HEK293 (cell line): ENCODE measurements around the gene TM9SF1.
A peak's percentile ranks its signal among the peaks of the same experiment; 100 is the strongest.

Experiments
- CTCF ChIA-PET: fragments of 350-600 bp; formaldehyde crosslinking; extraction: SDS; loops from one replicate; lab custom pipeline; 2021; ENCODE audit warnings: antibody characterized with exemption; lab: Yijun Ruan, JAX
- POLR2A ChIA-PET: fragments of 300-600 bp; formaldehyde crosslinking; extraction: SDS; loops from one replicate; lab custom pipeline; 2020; ENCODE audit warnings: antibody characterized with exemption, inconsistent platforms; lab: Yijun Ruan, JAX
- H3K27ac ChIP-seq: fragments of 200-500 bp; sonication (Bioruptor generic); 2 replicates; pipeline ENCODE4 v1.5.1; 2014; ENCODE audit warnings: low read depth, low read length, control low read depth, inconsistent platforms; ENCODE audit errors: extremely low read depth
- H3K36me3 ChIP-seq, 2 experiments: fragments of 200-500 bp in 1 of 2; sonication (Bioruptor generic) in 1 of 2; 1 replicate in 1 of 2; 2 replicates in 1 of 2; pipeline ENCODE4 v1.5.1; 2014 to 2017; ENCODE audit warnings: inconsistent platforms in 2 of 2, low read length in 2 of 2; ENCODE audit not compliant: control insufficient read depth in 2 of 2, insufficient read depth in 1 of 2
- H3K4me1 ChIP-seq: fragments of 200-500 bp; sonication (Bioruptor generic); 2 replicates; pipeline ENCODE4 v1.5.1; 2014; ENCODE audit warnings: mild to moderate bottlenecking, low read length, inconsistent platforms; ENCODE audit not compliant: control insufficient read depth, insufficient read depth
- H3K4me3 ChIP-seq: 2 replicates; pipeline ENCODE4 v1.5.1; 2011; ENCODE audit warnings: low read depth, mild to moderate bottlenecking, control low read depth, low read length, moderate library complexity
- H3K9me3 ChIP-seq: fragments of 200-500 bp; sonication (Bioruptor generic); 2 replicates; pipeline ENCODE4 v1.5.1; 2014; ENCODE audit warnings: low read depth, low read length, inconsistent platforms; ENCODE audit not compliant: control insufficient read depth, insufficient read depth
- KLF16 ChIP-seq: fragments of 450-650 bp; formaldehyde crosslinking; IDR thresholded peaks from 2 replicates; pipeline ENCODE4 v1.5.1; 2017; ENCODE audit warnings: missing biosample characterization, missing genetic modification characterization
- KLF9 ChIP-seq: fragments of 450-650 bp; formaldehyde crosslinking; IDR thresholded peaks from 2 replicates; pipeline ENCODE4 v1.5.1; 2016; ENCODE audit warnings: missing biosample characterization, missing genetic modification characterization, low read depth
- PRDM10 ChIP-seq: fragments of 450-650 bp; formaldehyde crosslinking; IDR thresholded peaks from 2 replicates; pipeline ENCODE4 v1.5.1; 2016; ENCODE audit warnings: missing biosample characterization, missing genetic modification characterization
- SCRT2 ChIP-seq: fragments of 450-650 bp; formaldehyde crosslinking; IDR thresholded peaks from 2 replicates; pipeline ENCODE4 v1.5.1; 2016; ENCODE audit warnings: missing biosample characterization, missing genetic modification characterization
- SP2 ChIP-seq: fragments of 450-650 bp; formaldehyde crosslinking; IDR thresholded peaks from 2 replicates; pipeline ENCODE4 v1.5.1; 2016; ENCODE audit warnings: missing biosample characterization, missing genetic modification characterization
- SP3 ChIP-seq: fragments of 450-650 bp; formaldehyde crosslinking; IDR thresholded peaks from 2 replicates; pipeline ENCODE4 v1.5.1; 2016; ENCODE audit warnings: missing biosample characterization, missing genetic modification characterization
- ZBTB10 ChIP-seq: fragments of 450-650 bp; formaldehyde crosslinking; IDR thresholded peaks from 2 replicates; pipeline ENCODE4 v1.5.1; 2016; ENCODE audit warnings: missing biosample characterization, missing genetic modification characterization
- ZBTB11 ChIP-seq: fragments of 450-650 bp; formaldehyde crosslinking; conservative IDR thresholded peaks from 2 replicates; pipeline ENCODE4 v1.5.1; 2016; ENCODE audit warnings: low read depth, missing biosample characterization, missing genetic modification characterization
- ZBTB17 ChIP-seq: fragments of 450-650 bp; formaldehyde crosslinking; IDR thresholded peaks from 2 replicates; pipeline ENCODE4 v1.5.1; 2016; ENCODE audit warnings: missing biosample characterization, missing genetic modification characterization
- ZBTB48 ChIP-seq: fragments of 450-650 bp; formaldehyde crosslinking; IDR thresholded peaks from 2 replicates; pipeline ENCODE4 v1.5.1; 2016; ENCODE audit warnings: missing biosample characterization, missing genetic modification characterization
- ZNF26 ChIP-seq: fragments of 450-650 bp; formaldehyde crosslinking; IDR thresholded peaks from 2 replicates; pipeline ENCODE4 v1.5.1; 2016; ENCODE audit warnings: missing biosample characterization, missing genetic modification characterization
- ZNF341 ChIP-seq: fragments of 450-650 bp; formaldehyde crosslinking; IDR thresholded peaks from 2 replicates; pipeline ENCODE4; 2016; ENCODE audit warnings: low read depth, missing biosample characterization, missing genetic modification characterization
- ZNF398 ChIP-seq: fragments of 450-650 bp; formaldehyde crosslinking; IDR thresholded peaks from 2 replicates; pipeline ENCODE4 v1.5.1; 2017; ENCODE audit warnings: missing biosample characterization, missing genetic modification characterization
- ZNF76 ChIP-seq: fragments of 450-650 bp; formaldehyde crosslinking; IDR thresholded peaks from 2 replicates; pipeline ENCODE4; 2016; ENCODE audit warnings: low read depth, missing biosample characterization, missing genetic modification characterization, borderline replicate concordance
- ZSCAN30 ChIP-seq: fragments of 450-650 bp; IDR thresholded peaks from 2 replicates; pipeline ENCODE4 v1.5.1; 2018; ENCODE audit warnings: missing biosample characterization, mild to moderate bottlenecking, missing genetic modification characterization, moderate library complexity
- TF ChIP-seq, protein P1 (sequence below): fragments of 450-650 bp; IDR thresholded peaks from 2 replicates; pipeline ENCODE4 v1.5.1; 2018; ENCODE audit warnings: missing biosample characterization, mild to moderate bottlenecking, missing genetic modification characterization
- TF ChIP-seq, protein P2 (sequence below): fragments of 450-650 bp; formaldehyde crosslinking; IDR thresholded peaks from 2 replicates; pipeline ENCODE4 v1.5.1; 2016; ENCODE audit warnings: missing biosample characterization, missing genetic modification characterization

Gene TM9SF1

DNA sequence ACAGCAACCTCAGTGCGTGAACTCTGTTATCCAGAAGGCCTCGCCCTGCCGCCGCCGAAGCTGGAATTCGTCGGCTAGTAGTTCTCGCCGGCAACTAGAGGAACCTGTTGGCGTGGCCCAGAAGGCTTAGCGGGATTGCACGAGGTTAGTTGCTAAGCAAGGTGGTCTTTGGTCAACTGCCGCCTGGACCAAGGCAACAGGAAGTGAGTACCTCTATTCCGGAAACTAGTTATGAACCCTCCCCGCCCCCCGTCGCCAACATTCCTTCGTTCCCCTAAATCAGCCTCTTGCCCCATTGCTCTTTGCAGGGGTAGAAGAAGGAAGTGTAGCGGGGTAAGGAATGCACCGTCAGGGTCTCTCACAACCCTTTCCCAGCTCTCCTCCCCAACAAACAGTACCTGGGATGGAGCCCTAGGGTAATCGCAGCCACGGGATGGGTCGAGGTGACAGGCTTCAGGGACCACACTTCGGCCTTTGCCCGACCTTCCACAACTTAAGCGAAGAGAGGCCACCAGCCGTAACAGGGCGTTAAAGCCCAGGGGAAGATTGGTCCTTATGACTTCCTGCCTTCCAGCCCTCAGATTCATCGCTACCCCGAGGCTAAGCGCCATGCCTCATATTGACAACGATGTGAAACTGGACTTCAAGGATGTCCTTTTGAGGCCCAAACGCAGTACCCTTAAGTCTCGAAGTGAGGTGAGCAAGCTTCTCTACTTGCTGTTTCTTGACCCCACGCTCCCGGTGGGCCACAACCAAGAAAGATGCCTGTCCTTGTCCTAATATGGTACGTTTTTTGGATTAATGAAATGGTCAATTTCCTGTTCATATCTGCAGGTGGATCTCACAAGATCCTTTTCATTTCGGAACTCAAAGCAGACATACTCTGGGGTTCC lies 37.6 kb upstream of the TM9SF1 start, which contains the start of gene GMPR2 (continued):
- TF ChIP-seq SP2 (tag by site-specific recombination) = peak; percentile 43
- TF ChIP-seq ZBTB10 (tag by site-specific recombination) = peak; percentile 60; the same call in 1 of the 2 replicates
- TF ChIP-seq ZNF26 = no peak
- TF ChIP-seq SP3 (tag by site-specific recombination) = peak; percentile 67; the same call in 1 of the 2 replicates
- peak; percentile 69 for TF ChIP-seq ZBTB48 (tag by site-specific recombination)
- 0 out of 2 replicates have a peak, but pooled peaks have one; percentile 15 for TF ChIP-seq KLF16 (tag by site-specific recombination)
- TF ChIP-seq ZBTB11 (tag by site-specific recombination) = peak; percentile 94
- TF ChIP-seq ZNF341 = peak; percentile 62; the same call in 1 of the 2 replicates
- TF ChIP-seq, protein P1, sequence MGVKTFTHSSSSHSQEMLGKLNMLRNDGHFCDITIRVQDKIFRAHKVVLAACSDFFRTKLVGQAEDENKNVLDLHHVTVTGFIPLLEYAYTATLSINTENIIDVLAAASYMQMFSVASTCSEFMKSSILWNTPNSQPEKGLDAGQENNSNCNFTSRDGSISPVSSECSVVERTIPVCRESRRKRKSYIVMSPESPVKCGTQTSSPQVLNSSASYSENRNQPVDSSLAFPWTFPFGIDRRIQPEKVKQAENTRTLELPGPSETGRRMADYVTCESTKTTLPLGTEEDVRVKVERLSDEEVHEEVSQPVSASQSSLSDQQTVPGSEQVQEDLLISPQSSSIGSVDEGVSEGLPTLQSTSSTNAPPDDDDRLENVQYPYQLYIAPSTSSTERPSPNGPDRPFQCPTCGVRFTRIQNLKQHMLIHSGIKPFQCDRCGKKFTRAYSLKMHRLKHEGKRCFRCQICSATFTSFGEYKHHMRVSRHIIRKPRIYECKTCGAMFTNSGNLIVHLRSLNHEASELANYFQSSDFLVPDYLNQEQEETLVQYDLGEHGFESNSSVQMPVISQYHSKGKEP (tag by site-specific recombination) = no peak
- TF ChIP-seq ZNF76 = peak; percentile 83
- TF ChIP-seq ZSCAN30 = 0 out of 2 replicates have a peak, but pooled peaks have one; percentile 13
- peak; percentile 2; the same call in 1 of the 2 replicates for TF ChIP-seq ZBTB17 (tag by site-specific recombination)
- peak; percentile 95 for TF ChIP-seq SCRT2 (tag by site-specific recombination)

DNA sequence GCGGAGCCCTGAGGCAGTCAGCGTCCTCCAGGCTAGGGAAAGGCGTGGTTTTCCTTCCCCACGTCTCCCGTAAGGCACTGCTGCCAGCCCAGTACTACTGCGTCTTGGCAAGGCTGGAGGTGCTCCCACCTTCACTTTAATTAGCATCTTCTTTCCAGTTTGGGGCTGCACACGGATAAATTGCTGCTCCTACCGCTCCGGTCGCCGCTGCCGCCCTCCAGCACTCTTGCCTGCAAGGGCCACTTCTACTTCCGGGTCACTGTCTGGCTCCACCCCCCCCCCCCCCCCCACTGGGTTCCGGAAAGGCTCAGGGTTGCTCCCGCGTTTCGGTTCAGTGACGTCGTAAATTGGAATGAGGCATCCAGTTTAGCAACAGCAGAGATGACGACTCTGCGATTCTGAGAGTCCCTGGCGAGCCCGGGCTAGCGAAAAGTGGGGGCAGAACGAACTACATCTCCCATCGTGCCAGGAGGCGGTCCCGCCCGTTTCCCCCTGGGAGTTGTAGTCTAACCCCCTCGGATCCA lies 36.9 kb upstream of the TM9SF1 start, which contains the start of gene NEDD8:
NEDD8 (minus strand) TSS at position 247 of the 524 bp plus-strand sequence; CDS start at position 147, 100 bp downstream.
- H3K27ac ChIP-seq = peak within 1 kb of the TSS; percentile 92
- ChIA-PET CTCF (interaction anchor here (1.6 kb wide), 1 partner anchor 142 kb away, joined by 3 read pairs; no protein-coding TSS in a partner anchor), POLR2A (interaction anchor here (1.8 kb wide), 1 partner anchor 10 kb away, joined by 10 read pairs; the partner anchor contains the start of gene TINF2)
- H3K36me3 ChIP-seq = peaks cover 17 to 49% of the 10 kb centered on the region in 2 experiments; a peak in 2 of 3 replicates
- peaks cover 7% of the 10 kb centered on the region for H3K4me1 ChIP-seq
- no peaks in the 10 kb centered on the region for H3K9me3 ChIP-seq
- H3K4me3 ChIP-seq = peak within 1 kb of the TSS; percentile 69
- TF ChIP-seq ZNF398 (tag by site-specific recombination) (0 out of 2 replicates have a peak, but pooled peaks have one; percentile 8), KLF9 (peak; percentile 27; the same call in 1 of the 2 replicates), PRDM10 (0 out of 2 replicates have a peak, but pooled peaks have one; percentile 8)
- TF ChIP-seq, protein P2, sequence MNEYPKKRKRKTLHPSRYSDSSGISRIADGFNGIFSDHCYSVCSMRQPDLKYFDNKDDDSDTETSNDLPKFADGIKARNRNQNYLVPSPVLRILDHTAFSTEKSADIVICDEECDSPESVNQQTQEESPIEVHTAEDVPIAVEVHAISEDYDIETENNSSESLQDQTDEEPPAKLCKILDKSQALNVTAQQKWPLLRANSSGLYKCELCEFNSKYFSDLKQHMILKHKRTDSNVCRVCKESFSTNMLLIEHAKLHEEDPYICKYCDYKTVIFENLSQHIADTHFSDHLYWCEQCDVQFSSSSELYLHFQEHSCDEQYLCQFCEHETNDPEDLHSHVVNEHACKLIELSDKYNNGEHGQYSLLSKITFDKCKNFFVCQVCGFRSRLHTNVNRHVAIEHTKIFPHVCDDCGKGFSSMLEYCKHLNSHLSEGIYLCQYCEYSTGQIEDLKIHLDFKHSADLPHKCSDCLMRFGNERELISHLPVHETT = peak; percentile 69; the same call in 1 of the 2 replicates
